Tibial nerve (tissue), 4 donors: Measurements from ENCODE around the gene NIPBL.

Experiments used
- EP300 ChIP-seq, 2 donors: sonication (generic); formaldehyde crosslinking; IDR thresholded peaks; one replicate each; pipeline ENCODE4 v1.6.1; 2017; ENCODE audit warnings: antibody characterized with exemption in 2 of 2, mild to moderate bottlenecking in 1 of 2
- POLR2A ChIP-seq, 2 donors: fragments of 450-650 bp; IDR thresholded peaks; one replicate each; pipeline ENCODE4 v1.6.1; 2017; ENCODE audit warnings: antibody characterized with exemption in 2 of 2, mild to moderate bottlenecking in 2 of 2, moderate library complexity in 2 of 2
- TF ChIP-seq, protein P1 (sequence below), 5 experiments: fragments of 200-600 bp in 3 of 5; fragments of 450-650 bp in 2 of 5; sonication (generic) in 3 of 5; IDR thresholded peaks; one replicate each; pipeline ENCODE4 v1.5.1; 2016 to 2019; ENCODE audit warnings: antibody characterized with exemption in 5 of 5, mild to moderate bottlenecking in 3 of 5, moderate library complexity in 2 of 5

DNA sequence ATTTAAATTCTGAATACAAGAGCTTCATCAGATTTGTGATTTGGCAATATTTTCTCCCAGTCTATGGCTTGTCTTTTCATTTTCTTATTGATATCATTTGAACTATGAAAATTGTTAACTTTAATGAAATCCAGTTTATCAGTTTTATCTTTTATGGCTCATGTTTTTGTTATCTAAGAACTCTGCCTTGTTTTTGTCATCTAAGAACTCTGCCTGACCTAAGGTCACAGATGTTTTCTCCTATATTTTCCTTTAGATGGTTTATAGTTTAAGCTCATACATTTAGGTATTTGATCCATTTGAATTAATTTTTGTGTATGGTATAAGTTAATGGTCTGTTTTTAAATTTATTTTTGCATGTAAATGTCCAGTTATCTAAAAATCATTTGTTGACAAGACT, 52.9 kb downstream of the NIPBL start:
- TF ChIP-seq POLR2A (IDR thresholded peaks at IDR 0.05) (no peak), EP300 (IDR thresholded peaks at IDR 0.05) (no peak)
- TF ChIP-seq, protein P1, sequence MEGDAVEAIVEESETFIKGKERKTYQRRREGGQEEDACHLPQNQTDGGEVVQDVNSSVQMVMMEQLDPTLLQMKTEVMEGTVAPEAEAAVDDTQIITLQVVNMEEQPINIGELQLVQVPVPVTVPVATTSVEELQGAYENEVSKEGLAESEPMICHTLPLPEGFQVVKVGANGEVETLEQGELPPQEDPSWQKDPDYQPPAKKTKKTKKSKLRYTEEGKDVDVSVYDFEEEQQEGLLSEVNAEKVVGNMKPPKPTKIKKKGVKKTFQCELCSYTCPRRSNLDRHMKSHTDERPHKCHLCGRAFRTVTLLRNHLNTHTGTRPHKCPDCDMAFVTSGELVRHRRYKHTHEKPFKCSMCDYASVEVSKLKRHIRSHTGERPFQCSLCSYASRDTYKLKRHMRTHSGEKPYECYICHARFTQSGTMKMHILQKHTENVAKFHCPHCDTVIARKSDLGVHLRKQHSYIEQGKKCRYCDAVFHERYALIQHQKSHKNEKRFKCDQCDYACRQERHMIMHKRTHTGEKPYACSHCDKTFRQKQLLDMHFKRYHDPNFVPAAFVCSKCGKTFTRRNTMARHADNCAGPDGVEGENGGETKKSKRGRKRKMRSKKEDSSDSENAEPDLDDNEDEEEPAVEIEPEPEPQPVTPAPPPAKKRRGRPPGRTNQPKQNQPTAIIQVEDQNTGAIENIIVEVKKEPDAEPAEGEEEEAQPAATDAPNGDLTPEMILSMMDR (IDR thresholded peaks at IDR 0.05): no peak
